ENCODE measurements around the gene UTP25.

DNA sequence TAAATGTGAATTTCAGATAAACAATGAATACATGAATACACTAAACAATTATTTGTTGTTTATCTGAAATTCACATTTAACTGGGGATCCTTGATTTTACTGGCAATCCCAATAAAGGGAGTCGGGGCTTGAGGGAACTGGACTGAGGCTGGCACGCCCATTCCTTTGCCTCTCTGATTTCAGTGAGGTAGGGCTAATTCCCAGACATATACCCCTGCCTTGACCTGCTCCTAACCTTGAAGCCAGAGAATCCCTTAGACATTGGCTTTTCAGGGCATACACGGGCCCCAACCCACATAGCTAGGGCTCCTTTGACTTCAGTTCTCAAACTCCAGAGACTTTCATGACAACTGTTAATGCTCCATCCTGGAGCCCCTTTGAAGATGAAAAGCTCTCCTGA, 10.8 kb upstream of the UTP25 start:
- TF ChIP-seq, protein P1, sequence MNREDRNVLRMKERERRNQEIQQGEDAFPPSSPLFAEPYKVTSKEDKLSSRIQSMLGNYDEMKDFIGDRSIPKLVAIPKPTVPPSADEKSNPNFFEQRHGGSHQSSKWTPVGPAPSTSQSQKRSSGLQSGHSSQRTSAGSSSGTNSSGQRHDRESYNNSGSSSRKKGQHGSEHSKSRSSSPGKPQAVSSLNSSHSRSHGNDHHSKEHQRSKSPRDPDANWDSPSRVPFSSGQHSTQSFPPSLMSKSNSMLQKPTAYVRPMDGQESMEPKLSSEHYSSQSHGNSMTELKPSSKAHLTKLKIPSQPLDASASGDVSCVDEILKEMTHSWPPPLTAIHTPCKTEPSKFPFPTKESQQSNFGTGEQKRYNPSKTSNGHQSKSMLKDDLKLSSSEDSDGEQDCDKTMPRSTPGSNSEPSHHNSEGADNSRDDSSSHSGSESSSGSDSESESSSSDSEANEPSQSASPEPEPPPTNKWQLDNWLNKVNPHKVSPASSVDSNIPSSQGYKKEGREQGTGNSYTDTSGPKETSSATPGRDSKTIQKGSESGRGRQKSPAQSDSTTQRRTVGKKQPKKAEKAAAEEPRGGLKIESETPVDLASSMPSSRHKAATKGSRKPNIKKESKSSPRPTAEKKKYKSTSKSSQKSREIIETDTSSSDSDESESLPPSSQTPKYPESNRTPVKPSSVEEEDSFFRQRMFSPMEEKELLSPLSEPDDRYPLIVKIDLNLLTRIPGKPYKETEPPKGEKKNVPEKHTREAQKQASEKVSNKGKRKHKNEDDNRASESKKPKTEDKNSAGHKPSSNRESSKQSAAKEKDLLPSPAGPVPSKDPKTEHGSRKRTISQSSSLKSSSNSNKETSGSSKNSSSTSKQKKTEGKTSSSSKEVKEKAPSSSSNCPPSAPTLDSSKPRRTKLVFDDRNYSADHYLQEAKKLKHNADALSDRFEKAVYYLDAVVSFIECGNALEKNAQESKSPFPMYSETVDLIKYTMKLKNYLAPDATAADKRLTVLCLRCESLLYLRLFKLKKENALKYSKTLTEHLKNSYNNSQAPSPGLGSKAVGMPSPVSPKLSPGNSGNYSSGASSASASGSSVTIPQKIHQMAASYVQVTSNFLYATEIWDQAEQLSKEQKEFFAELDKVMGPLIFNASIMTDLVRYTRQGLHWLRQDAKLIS (CRISPR knock-in tag; IDR thresholded peaks at IDR 0.05; ENCODE audit: borderline replicate concordance): no peak
- TF ChIP-seq, protein P2, sequence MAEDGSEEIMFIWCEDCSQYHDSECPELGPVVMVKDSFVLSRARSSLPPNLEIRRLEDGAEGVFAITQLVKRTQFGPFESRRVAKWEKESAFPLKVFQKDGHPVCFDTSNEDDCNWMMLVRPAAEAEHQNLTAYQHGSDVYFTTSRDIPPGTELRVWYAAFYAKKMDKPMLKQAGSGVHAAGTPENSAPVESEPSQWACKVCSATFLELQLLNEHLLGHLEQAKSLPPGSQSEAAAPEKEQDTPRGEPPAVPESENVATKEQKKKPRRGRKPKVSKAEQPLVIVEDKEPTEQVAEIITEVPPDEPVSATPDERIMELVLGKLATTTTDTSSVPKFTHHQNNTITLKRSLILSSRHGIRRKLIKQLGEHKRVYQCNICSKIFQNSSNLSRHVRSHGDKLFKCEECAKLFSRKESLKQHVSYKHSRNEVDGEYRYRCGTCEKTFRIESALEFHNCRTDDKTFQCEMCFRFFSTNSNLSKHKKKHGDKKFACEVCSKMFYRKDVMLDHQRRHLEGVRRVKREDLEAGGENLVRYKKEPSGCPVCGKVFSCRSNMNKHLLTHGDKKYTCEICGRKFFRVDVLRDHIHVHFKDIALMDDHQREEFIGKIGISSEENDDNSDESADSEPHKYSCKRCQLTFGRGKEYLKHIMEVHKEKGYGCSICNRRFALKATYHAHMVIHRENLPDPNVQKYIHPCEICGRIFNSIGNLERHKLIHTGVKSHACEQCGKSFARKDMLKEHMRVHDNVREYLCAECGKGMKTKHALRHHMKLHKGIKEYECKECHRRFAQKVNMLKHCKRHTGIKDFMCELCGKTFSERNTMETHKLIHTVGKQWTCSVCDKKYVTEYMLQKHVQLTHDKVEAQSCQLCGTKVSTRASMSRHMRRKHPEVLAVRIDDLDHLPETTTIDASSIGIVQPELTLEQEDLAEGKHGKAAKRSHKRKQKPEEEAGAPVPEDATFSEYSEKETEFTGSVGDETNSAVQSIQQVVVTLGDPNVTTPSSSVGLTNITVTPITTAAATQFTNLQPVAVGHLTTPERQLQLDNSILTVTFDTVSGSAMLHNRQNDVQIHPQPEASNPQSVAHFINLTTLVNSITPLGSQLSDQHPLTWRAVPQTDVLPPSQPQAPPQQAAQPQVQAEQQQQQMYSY (CRISPR knock-in tag; IDR thresholded peaks at IDR 0.05): no peak
- TF ChIP-seq JAZF1 (CRISPR knock-in tag; IDR thresholded peaks at IDR 0.05): no peak
- TF ChIP-seq, protein P3, sequence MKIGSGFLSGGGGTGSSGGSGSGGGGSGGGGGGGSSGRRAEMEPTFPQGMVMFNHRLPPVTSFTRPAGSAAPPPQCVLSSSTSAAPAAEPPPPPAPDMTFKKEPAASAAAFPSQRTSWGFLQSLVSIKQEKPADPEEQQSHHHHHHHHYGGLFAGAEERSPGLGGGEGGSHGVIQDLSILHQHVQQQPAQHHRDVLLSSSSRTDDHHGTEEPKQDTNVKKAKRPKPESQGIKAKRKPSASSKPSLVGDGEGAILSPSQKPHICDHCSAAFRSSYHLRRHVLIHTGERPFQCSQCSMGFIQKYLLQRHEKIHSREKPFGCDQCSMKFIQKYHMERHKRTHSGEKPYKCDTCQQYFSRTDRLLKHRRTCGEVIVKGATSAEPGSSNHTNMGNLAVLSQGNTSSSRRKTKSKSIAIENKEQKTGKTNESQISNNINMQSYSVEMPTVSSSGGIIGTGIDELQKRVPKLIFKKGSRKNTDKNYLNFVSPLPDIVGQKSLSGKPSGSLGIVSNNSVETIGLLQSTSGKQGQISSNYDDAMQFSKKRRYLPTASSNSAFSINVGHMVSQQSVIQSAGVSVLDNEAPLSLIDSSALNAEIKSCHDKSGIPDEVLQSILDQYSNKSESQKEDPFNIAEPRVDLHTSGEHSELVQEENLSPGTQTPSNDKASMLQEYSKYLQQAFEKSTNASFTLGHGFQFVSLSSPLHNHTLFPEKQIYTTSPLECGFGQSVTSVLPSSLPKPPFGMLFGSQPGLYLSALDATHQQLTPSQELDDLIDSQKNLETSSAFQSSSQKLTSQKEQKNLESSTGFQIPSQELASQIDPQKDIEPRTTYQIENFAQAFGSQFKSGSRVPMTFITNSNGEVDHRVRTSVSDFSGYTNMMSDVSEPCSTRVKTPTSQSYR (CRISPR knock-in tag; IDR thresholded peaks at IDR 0.05): no peak
- no peak for TF ChIP-seq ZNF317 (CRISPR knock-in tag; IDR thresholded peaks at IDR 0.05; ENCODE audit: borderline replicate concordance, low read depth)
